Gastrocnemius medialis (tissue), 4 donors: ENCODE data around the gene TOP3A. TPM values are rescaled to one million over a fixed set of nuclear protein-coding genes. Genes with fewer than 3 reads are reported as not detected.

ENCODE experiments used
- ATAC-seq, 2 donors: fragments of 150-250 bp; one replicate each; pipeline ENCODE4 v1.9.1; 2016
- DNase-seq, 2 donors: peaks; one replicate each; pipeline ENCODE4 v3.0.0-alpha.2; 2019
- H3K27ac ChIP-seq, 4 donors: fragments of 200-600 bp; sonication (generic); 1 replicate in 1 of 4; 2 replicates in 3 of 4; pipeline ENCODE4 v1.5.1; 2016 to 2018; ENCODE audit warnings: mild to moderate bottlenecking in 2 of 4, moderate library complexity in 1 of 4
- H3K27me3 ChIP-seq, 3 donors: fragments of 200-600 bp; sonication (generic) in 2 of 3; 1 replicate in 1 of 3; 2 replicates in 2 of 3; pipeline versions ENCODE4 v1.5.1 to v1.6.0; 2016 to 2019; ENCODE audit warnings: mild to moderate bottlenecking in 1 of 3, moderate library complexity in 1 of 3
- H3K36me3 ChIP-seq, 2 donors: fragments of 200-600 bp; sonication (generic) in 1 of 2; one replicate each; pipeline ENCODE4 v1.5.1; 2017 to 2018
- H3K4me1 ChIP-seq, 2 donors: fragments of 200-600 bp; sonication (generic) in 1 of 2; one replicate each; pipeline ENCODE4 v1.5.1; 2016 to 2017; ENCODE audit warnings: mild to moderate bottlenecking in 2 of 2
- H3K4me3 ChIP-seq, 4 donors: fragments of 200-600 bp; sonication (generic) in 3 of 4; 1 replicate in 1 of 4; 2 replicates in 3 of 4; pipeline ENCODE4 v1.5.1; 2016 to 2019; ENCODE audit warnings: mild to moderate bottlenecking in 2 of 4
- H3K9me3 ChIP-seq, 3 donors: fragments of 200-600 bp; sonication (generic) in 2 of 3; 1 replicate in 1 of 3; 2 replicates in 2 of 3; pipeline ENCODE4 v1.5.1; 2016 to 2019
- POLR2A ChIP-seq, 2 donors: fragments of 450-650 bp; IDR thresholded peaks; one replicate each; pipeline ENCODE4 v1.6.1; 2017; ENCODE audit warnings: antibody characterized with exemption in 2 of 2, mild to moderate bottlenecking in 2 of 2, moderate library complexity in 2 of 2
- in situ Hi-C, 4 donors: fragments of 200-750 bp; cut with MboI; loops; one replicate each; pipeline versions ENCODE4 v1.15.0 to v1.8.0; 2017; ENCODE audit warnings: low sequenced_read_pairs in 4 of 4
- intact Hi-C: fragments of 100-400 bp; cut with DNase I; formaldehyde crosslinking; loops from one replicate; pipeline ENCODE4 v1.15.1; 2023; ENCODE audit warnings: low total_unique reads
- total RNA-seq, 4 donors: library from RNA; depleted of rRNA; stranded (reverse); fragments of >200 nt; gene quantifications; one replicate each; pipeline versions ENCODE4 v1.1.0 to v1.2.3, GENCODE V29; 2016
- TF ChIP-seq, protein P1 (sequence below), 5 experiments: fragments of 450-650 bp in 3 of 5; fragments of 200-600 bp in 2 of 5; sonication (generic) in 2 of 5; IDR thresholded peaks in 4 of 5; conservative IDR thresholded peaks in 1 of 5; 1 replicate in 4 of 5; 2 replicates in 1 of 5; pipeline ENCODE4 v1.5.1; 2016 to 2019; ENCODE audit warnings: antibody characterized with exemption in 5 of 5, mild to moderate bottlenecking in 3 of 5, moderate library complexity in 3 of 5

Gene TOP3A
- total RNA-seq, 4 donors from 2014 or later: 17.7 to 62.4 (median 22.1) TPM

DNA sequence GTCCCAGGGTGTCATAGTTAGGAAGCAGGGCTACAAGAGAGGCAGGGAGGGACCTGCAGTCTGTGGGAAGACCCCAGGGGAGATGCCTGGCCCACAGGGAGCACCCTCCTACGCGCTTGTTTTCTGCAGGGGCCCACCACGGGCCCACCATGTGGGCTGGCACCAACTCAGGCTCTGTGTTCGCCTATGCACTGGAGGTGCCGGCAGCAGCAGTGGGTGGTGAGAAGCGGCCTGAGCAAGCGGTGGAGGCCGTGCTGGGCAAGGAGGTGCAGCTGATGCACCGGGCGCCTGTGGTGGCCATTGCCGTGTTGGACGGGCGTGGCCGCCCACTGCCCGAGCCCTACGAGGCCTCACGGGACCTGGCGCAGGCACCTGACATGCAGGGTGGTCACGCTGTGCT, 74.3 kb downstream of the TOP3A start:
- Histone ChIP-seq H3K4me3 (no peak overlapping the region), H3K36me3 (peaks cover 0 to 26% of the 10 kb centered on the region in 2 donors), H3K9me3 (no peaks in the 10 kb centered on the region), H3K27ac (no peak overlapping the region), H3K27me3 (no peaks in the 10 kb centered on the region), H3K4me1 (no peaks in the 10 kb centered on the region)
- DNase-seq (no peak), ATAC-seq (no peak)
- intact Hi-C loops: no loop called here
- TF ChIP-seq, protein P1, sequence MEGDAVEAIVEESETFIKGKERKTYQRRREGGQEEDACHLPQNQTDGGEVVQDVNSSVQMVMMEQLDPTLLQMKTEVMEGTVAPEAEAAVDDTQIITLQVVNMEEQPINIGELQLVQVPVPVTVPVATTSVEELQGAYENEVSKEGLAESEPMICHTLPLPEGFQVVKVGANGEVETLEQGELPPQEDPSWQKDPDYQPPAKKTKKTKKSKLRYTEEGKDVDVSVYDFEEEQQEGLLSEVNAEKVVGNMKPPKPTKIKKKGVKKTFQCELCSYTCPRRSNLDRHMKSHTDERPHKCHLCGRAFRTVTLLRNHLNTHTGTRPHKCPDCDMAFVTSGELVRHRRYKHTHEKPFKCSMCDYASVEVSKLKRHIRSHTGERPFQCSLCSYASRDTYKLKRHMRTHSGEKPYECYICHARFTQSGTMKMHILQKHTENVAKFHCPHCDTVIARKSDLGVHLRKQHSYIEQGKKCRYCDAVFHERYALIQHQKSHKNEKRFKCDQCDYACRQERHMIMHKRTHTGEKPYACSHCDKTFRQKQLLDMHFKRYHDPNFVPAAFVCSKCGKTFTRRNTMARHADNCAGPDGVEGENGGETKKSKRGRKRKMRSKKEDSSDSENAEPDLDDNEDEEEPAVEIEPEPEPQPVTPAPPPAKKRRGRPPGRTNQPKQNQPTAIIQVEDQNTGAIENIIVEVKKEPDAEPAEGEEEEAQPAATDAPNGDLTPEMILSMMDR (IDR thresholded peaks at IDR 0.05 in 4 of 5, conservative IDR thresholded peaks at IDR 0.05 in 1 of 5): no peak
- in situ Hi-C loops: no loop called here

DNA sequence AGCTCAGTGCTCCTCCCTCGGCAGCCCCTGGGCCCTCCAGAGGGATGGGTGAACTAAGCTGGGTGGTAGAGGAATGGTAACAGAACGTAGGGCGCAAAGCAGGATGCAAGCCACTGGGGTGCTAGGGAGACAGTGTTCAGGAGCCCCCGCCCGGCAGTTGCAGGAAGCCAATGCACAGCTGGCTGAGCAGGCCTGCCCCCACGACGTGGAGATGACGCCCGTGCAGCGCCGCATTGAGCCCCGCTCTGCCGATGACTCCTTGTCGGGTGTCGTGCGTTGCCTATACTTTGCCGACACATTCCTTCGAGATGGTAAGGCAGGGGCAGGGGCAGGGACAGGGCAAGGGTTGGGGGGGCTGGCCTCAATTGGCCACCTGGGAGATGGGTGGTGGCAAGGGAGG, 76.5 kb downstream of the TOP3A start:
- DNase-seq: no peak
- Histone ChIP-seq H3K4me1 (no peaks in the 10 kb centered on the region), H3K4me3 (no peak overlapping the region), H3K36me3 (peaks cover 0 to 13% of the 10 kb centered on the region in 2 donors), H3K27ac (no peak overlapping the region), H3K27me3 (no peaks in the 10 kb centered on the region), H3K9me3 (no peaks in the 10 kb centered on the region)
- in situ Hi-C loops: no loop called here
- no peak for ATAC-seq
- TF ChIP-seq POLR2A (IDR thresholded peaks at IDR 0.05): no peak
- TF ChIP-seq, protein P1 (IDR thresholded peaks at IDR 0.05 in 4 of 5, conservative IDR thresholded peaks at IDR 0.05 in 1 of 5): no peak
- intact Hi-C loops: no loop called here

DNA sequence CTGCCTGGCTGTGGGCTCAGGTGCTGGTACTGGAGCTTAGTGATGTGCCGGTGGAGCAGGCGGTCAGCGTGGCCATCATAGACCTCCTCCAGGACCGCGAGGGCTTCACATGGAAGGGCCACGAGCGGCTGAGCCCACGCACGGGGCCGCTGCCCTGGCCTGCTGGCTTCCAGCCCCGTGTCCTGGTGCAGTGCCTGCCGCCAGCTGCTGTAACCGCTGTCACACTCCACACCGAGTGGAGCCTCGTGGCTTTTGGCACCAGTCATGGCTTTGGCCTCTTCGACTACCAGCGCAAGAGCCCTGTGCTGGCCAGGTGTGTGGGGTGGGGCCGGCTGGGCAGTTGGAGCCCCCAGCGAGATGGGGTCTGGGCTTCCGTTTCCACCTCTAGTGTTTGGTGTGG, 77.3 kb downstream of the TOP3A start:
- no peak for TF ChIP-seq POLR2A (IDR thresholded peaks at IDR 0.05)
- TF ChIP-seq, protein P1 (IDR thresholded peaks at IDR 0.05 in 4 of 5, conservative IDR thresholded peaks at IDR 0.05 in 1 of 5): no peak
- no peak for DNase-seq
- Histone ChIP-seq H3K9me3 (no peaks in the 10 kb centered on the region), H3K4me1 (no peaks in the 10 kb centered on the region), H3K36me3 (peaks cover 0 to 12% of the 10 kb centered on the region in 2 donors), H3K4me3 (no peak overlapping the region), H3K27me3 (no peaks in the 10 kb centered on the region), H3K27ac (no peak overlapping the region)
- intact Hi-C loops (no loop called here), in situ Hi-C loops (no loop called here)
- ATAC-seq: no peak

DNA sequence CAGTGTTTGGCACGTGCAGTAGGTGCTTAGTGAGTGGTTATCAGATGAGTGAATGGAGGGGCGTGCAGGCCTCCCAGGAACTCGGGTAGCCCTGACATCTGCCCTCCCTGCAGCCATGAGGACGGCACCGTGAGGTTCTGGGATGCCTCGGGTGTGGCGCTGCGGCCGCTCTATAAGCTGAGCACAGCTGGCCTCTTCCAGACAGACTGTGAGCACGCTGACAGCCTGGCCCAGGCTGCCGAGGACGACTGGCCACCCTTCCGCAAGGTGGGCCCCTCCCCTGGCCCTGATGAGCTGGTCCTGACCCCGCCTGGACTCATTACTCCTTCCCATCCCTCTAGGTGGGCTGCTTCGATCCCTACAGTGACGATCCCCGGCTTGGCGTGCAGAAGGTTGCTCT, 78.3 kb downstream of the TOP3A start:
- in situ Hi-C loops (no loop called here), intact Hi-C loops (no loop called here)
- no peak for ATAC-seq
- Histone ChIP-seq H3K27ac (no peak overlapping the region), H3K4me3 (no peak overlapping the region), H3K27me3 (no peaks in the 10 kb centered on the region), H3K36me3 (peaks cover 0 to 7% of the 10 kb centered on the region in 2 donors), H3K9me3 (no peaks in the 10 kb centered on the region), H3K4me1 (no peaks in the 10 kb centered on the region)
- no peak for DNase-seq
- TF ChIP-seq, protein P1 (IDR thresholded peaks at IDR 0.05 in 4 of 5, conservative IDR thresholded peaks at IDR 0.05 in 1 of 5): no peak

DNA sequence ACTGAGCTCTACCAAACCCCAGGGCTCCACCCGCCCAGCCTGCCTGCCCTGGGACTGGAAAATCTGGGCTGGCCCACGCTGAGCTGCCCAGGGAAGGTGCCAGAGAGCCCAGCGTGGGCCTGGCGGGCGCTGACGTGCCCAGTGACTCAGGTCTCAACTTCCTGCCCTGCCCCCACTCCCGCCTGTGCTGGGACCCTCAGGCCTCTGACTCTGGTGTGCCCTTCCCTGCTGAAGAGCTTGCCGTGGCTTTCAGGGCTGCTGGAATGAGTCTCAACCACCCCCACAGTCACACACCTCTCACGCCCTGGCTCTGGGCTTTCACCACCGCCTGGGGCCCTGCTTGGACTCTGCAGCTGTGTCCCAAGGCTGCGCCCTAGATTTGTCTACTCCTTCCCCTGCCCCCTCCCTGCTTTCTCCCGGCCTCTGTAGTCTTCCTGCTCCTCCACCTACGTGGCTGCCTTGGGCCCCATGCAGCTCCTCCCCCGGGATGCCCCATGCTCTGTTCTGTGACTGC, 79.0 kb downstream of the TOP3A start:
- in situ Hi-C loops: no loop called here
- peaks cover 0 to 7% of the 10 kb centered on the region in 2 donors for H3K36me3 ChIP-seq
- no peak overlapping the region for H3K27ac ChIP-seq
- no peak for ATAC-seq
- DNase-seq: no peak
- TF ChIP-seq, protein P1 (IDR thresholded peaks at IDR 0.05 in 4 of 5, conservative IDR thresholded peaks at IDR 0.05 in 1 of 5): no peak
- no peak for TF ChIP-seq POLR2A (IDR thresholded peaks at IDR 0.05)
- H3K9me3 ChIP-seq: no peaks in the 10 kb centered on the region
- H3K4me3 ChIP-seq: no peak overlapping the region
- no peaks in the 10 kb centered on the region for H3K4me1 ChIP-seq
- no peaks in the 10 kb centered on the region for H3K27me3 ChIP-seq
- intact Hi-C loops: no loop called here
